Colonic mucosa (tissue), 4 donors: ENCODE data around the gene BDH1. TPM values are rescaled to one million over a fixed set of nuclear protein-coding genes. Genes with fewer than 3 reads are reported as not detected.

Source experiments
- DNase-seq: peaks from one replicate; pipeline ENCODE4 v3.0.0-alpha.2; 2020
- H3K27ac ChIP-seq: fragments of 200-600 bp; one replicate; pipeline ENCODE4 v1.8.0; 2021
- H3K27me3 ChIP-seq: fragments of 200-600 bp; one replicate; pipeline ENCODE4 v1.8.0; 2021
- H3K36me3 ChIP-seq: fragments of 200-600 bp; one replicate; pipeline ENCODE4 v1.8.0; 2021
- H3K4me1 ChIP-seq: fragments of 200-600 bp; one replicate; pipeline ENCODE4 v1.8.0; 2021; ENCODE audit warnings: mild to moderate bottlenecking
- H3K4me3 ChIP-seq: fragments of 200-600 bp; one replicate; pipeline ENCODE4 v1.8.0; 2021
- H3K9ac ChIP-seq, 2 donors: one replicate each; pipeline ENCODE4 v1.7.0; 2013; ENCODE audit warnings: control low read depth in 2 of 2, low read depth in 2 of 2, low read length in 2 of 2
- H3K9me3 ChIP-seq: fragments of 200-600 bp; one replicate; pipeline ENCODE4 v1.8.0; 2021
- CTCF ChIP-seq: fragments of 200-600 bp; IDR thresholded peaks from one replicate; pipeline ENCODE4 v1.8.0; 2022; ENCODE audit warnings: antibody characterized with exemption, mild to moderate bottlenecking
- intact Hi-C: fragments of 100-400 bp; cut with DNase I; formaldehyde crosslinking; loops from one replicate; pipeline ENCODE4 v1.14.1; 2022
- total RNA-seq, 2 donors: library from RNA; stranded (reverse); fragmentation: NEBNext Ultra II Directional in 1 of 2; extraction: Animal tissue kit (Norgen Biotek cat#: 25700) in 1 of 2; gene quantifications; one replicate each; pipeline ENCODE4 v1.2.1, GENCODE V29; 2021
- donor health status: healthy.
- donor health status: DM: no; HTN: no; CAD: no.
- donor health status: DM: no; HTN: no; CAD: no.

The BDH1 gene
- total RNA-seq, 2 donors from 2014 or later, result 154 to 180 TPM

- intact Hi-C loops, result no loop called here
- Histone ChIP-seq H3K9ac (no peak overlapping the region), H3K27me3 (no peaks in the 10 kb centered on the region), H3K9me3 (no peaks in the 10 kb centered on the region), H3K4me3 (no peak overlapping the region), H3K4me1 (no peaks in the 10 kb centered on the region), H3K36me3 (no peaks in the 10 kb centered on the region), H3K27ac (no peak overlapping the region)
- no peak for DNase-seq
- no peak for TF ChIP-seq CTCF
Measured at GRCh38 chr3:197508924-197509775, 46.6 kb downstream of the BDH1 start.

GRCh38 chr3:197508461-197508860 is 47.3 kb downstream of the BDH1 start:
- Histone ChIP-seq H3K4me3 (no peak overlapping the region), H3K27me3 (no peaks in the 10 kb centered on the region), H3K9me3 (no peaks in the 10 kb centered on the region), H3K36me3 (no peaks in the 10 kb centered on the region), H3K27ac (no peak overlapping the region), H3K9ac (no peak overlapping the region), H3K4me1 (no peaks in the 10 kb centered on the region)
- no peak for TF ChIP-seq CTCF
- intact Hi-C loops, result no loop called here
- DNase-seq, result no peak

GRCh38 chr3:197508051-197508451 is 47.7 kb downstream of the BDH1 start:
- H3K4me3 ChIP-seq, result no peak overlapping the region
- no peaks in the 10 kb centered on the region for H3K36me3 ChIP-seq
- H3K27ac ChIP-seq, result no peak overlapping the region
- intact Hi-C loops, result no loop called here
- no peaks in the 10 kb centered on the region for H3K9me3 ChIP-seq
- H3K27me3 ChIP-seq, result no peaks in the 10 kb centered on the region
- no peak for DNase-seq
- no peaks in the 10 kb centered on the region for H3K4me1 ChIP-seq
- TF ChIP-seq CTCF, result no peak
- H3K9ac ChIP-seq, result no peak overlapping the region

GRCh38 chr3:197507541-197507940 is 48.2 kb downstream of the BDH1 start:
- no peaks in the 10 kb centered on the region for H3K4me1 ChIP-seq
- TF ChIP-seq CTCF, result no peak
- H3K9me3 ChIP-seq, result no peaks in the 10 kb centered on the region
- intact Hi-C loops, result no loop called here
- DNase-seq, result no peak
- H3K4me3 ChIP-seq, result no peak overlapping the region
- H3K27me3 ChIP-seq, result no peaks in the 10 kb centered on the region
- no peak overlapping the region for H3K9ac ChIP-seq
- H3K36me3 ChIP-seq, result no peaks in the 10 kb centered on the region
- H3K27ac ChIP-seq, result no peak overlapping the region

GRCh38 chr3:197507081-197507480 is 48.7 kb downstream of the BDH1 start:
- intact Hi-C loops, result no loop called here

More at GRCh38 chr3:197507081-197507480, 48.7 kb downstream of the BDH1 start:
- Histone ChIP-seq H3K36me3 (no peaks in the 10 kb centered on the region), H3K9me3 (no peaks in the 10 kb centered on the region), H3K27me3 (no peaks in the 10 kb centered on the region), H3K27ac (no peak overlapping the region), H3K4me1 (no peaks in the 10 kb centered on the region), H3K4me3 (no peak overlapping the region), H3K9ac (no peak overlapping the region)
- no peak for DNase-seq
- no peak for TF ChIP-seq CTCF
